HFFc6 (cell line): ENCODE results near the gene MRTFB. TPM values are rescaled to one million over a fixed set of nuclear protein-coding genes. Genes with fewer than 3 reads are reported as not detected.

Experiments
- DNase-seq: peaks from one replicate; pipeline ENCODE4 v3.0.0-alpha.2; 2018
- H3K27ac Mint-ChIP-seq: 2 replicates; pipeline ENCODE4 v1.8.0; 2020; ENCODE audit warnings: mild to moderate bottlenecking, mixed read lengths
- H3K27me3 Mint-ChIP-seq: 2 replicates; pipeline ENCODE4 v1.8.0; 2021; ENCODE audit warnings: mild to moderate bottlenecking, moderate library complexity, mixed read lengths; ENCODE audit not compliant: insufficient read depth
- H3K36me3 Mint-ChIP-seq: 2 replicates; pipeline ENCODE4 v1.8.0; 2021; ENCODE audit warnings: low read depth, mixed read lengths
- H3K4me1 Mint-ChIP-seq: 2 replicates; pipeline ENCODE4 v1.8.0; 2020; ENCODE audit warnings: low read depth, mixed read lengths
- H3K4me3 Mint-ChIP-seq: 2 replicates; pipeline ENCODE4 v1.8.0; 2020; ENCODE audit warnings: mild to moderate bottlenecking, moderate library complexity, mixed read lengths
- H3K9me3 Mint-ChIP-seq: 2 replicates; pipeline ENCODE4 v1.8.0; 2020; ENCODE audit warnings: mild to moderate bottlenecking, mixed read lengths
- total RNA-seq, 6 experiments: library from RNA; stranded (reverse); fragmentation: NEBNext Ultra II Directional; extraction: Animal tissue kit (Norgen Biotek cat#: 25700); gene quantifications; 2 replicates in 1 of 6; 3 replicates in 5 of 6; pipeline ENCODE4 v1.2.3, GENCODE V29; 2021
- TF ChIP-seq, protein P1 (sequence below): fragments of 200-600 bp; sonication (generic); IDR thresholded peaks from 2 replicates; pipeline ENCODE4 v1.5.0; 2021; ENCODE audit warnings: antibody characterized with exemption, mild to moderate bottlenecking

MRTFB gene
- total RNA-seq, 6 experiments from 2014 or later: 10.3 to 16.9 (median 14.0) TPM

DNA sequence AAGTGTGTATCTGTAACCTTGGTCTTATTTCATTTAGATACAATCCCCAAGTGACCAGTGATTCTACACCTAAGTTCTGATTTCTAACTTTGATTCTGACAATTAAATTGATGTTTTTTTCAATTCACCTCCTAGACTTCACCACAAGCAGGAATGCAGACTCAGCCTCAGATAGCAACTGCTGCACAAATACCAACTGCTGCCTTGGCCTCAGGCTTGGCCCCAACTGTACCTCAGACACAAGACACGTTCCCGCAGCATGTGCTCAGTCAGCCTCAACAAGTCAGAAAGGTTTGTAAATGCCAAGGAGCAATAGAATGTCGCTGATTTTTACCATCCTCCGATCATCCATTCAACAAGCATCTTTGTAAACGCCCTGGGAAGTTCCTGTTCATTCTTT, 177.7 kb downstream of the MRTFB start:
- no peaks in the 10 kb centered on the region for H3K4me1 Mint-ChIP-seq
- H3K36me3 Mint-ChIP-seq: peaks cover 5% of the 10 kb centered on the region
- no peak for DNase-seq
- H3K27me3 Mint-ChIP-seq: no peaks in the 10 kb centered on the region
- H3K27ac Mint-ChIP-seq: no peak overlapping the region
- H3K9me3 Mint-ChIP-seq: no peaks in the 10 kb centered on the region
- H3K4me3 Mint-ChIP-seq: no peak overlapping the region
- TF ChIP-seq, protein P1, sequence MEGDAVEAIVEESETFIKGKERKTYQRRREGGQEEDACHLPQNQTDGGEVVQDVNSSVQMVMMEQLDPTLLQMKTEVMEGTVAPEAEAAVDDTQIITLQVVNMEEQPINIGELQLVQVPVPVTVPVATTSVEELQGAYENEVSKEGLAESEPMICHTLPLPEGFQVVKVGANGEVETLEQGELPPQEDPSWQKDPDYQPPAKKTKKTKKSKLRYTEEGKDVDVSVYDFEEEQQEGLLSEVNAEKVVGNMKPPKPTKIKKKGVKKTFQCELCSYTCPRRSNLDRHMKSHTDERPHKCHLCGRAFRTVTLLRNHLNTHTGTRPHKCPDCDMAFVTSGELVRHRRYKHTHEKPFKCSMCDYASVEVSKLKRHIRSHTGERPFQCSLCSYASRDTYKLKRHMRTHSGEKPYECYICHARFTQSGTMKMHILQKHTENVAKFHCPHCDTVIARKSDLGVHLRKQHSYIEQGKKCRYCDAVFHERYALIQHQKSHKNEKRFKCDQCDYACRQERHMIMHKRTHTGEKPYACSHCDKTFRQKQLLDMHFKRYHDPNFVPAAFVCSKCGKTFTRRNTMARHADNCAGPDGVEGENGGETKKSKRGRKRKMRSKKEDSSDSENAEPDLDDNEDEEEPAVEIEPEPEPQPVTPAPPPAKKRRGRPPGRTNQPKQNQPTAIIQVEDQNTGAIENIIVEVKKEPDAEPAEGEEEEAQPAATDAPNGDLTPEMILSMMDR: no peak

DNA sequence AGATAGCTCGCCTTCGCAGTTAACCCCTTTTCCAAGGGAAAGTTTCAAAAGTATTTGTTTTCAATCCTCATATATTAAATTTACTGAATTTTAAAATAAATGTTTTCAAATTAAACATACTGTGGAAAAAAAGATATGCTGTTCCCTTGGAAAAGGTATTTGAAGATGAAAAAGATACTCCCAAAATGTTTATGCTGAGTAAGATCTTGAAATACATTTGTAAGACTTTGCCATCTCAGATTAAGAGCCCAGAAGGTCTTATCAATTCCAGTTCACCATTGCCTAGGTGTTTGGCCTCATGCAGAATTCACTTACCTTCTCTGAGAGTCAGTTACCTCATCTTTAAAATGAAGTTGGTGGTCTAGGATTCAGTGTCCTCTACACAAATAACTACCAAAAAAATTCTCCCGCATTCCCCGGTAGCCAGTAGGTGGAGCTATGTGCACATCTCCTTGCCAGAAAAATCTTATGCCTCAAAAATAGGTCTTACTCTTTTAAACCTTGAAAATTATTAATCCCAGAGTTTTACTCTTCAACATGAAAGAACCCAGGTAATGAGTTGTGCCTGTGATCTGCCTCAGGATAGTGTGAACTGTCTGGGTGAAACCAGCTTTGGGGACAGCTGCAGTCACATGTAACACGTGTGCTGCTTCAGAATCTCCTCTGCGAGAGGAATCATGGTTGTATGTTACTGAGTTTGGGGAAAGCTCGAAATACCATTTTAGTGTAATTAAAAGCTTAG, 178.3 kb downstream of the MRTFB start:
- H3K36me3 Mint-ChIP-seq: peaks cover 5% of the 10 kb centered on the region

GRCh38 chr16:14251419-14251818, 180.3 kb downstream of the MRTFB start:
- TF ChIP-seq, protein P1: no peak
- Mint-ChIP-seq H3K27ac (no peak overlapping the region), H3K27me3 (no peaks in the 10 kb centered on the region), H3K9me3 (no peaks in the 10 kb centered on the region), H3K36me3 (peaks cover 5% of the 10 kb centered on the region), H3K4me1 (no peaks in the 10 kb centered on the region), H3K4me3 (no peak overlapping the region)
- DNase-seq: no peak

More for the DNA sequence above, 178.3 kb downstream of the MRTFB start:
- TF ChIP-seq, protein P1: peak; percentile 92
- peak; percentile 45 for DNase-seq
- no peak overlapping the region for H3K27ac Mint-ChIP-seq
- H3K9me3 Mint-ChIP-seq: no peaks in the 10 kb centered on the region
- H3K27me3 Mint-ChIP-seq: no peaks in the 10 kb centered on the region
- no peaks in the 10 kb centered on the region for H3K4me1 Mint-ChIP-seq
- H3K4me3 Mint-ChIP-seq: no peak overlapping the region

DNA sequence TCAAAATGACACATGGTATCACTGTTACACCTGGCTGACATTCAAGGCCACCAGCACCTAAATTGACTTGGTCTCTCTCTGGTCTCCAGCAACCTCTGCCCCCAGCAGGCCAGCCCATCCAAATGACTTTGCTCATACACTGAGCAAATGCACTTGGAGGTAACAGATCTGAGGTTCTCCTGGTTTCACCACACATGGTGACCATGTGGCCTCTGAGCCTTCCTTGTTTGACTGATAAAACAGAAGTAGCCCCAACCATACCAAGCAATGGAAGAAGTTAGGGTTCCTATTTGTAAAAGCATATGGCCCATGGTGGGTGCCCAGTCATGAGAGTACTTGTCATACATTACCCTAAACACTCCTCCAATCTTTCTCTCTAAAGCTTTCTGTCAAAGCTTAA, 181.7 kb downstream of the MRTFB start:
- H3K4me1 Mint-ChIP-seq: no peaks in the 10 kb centered on the region
- H3K36me3 Mint-ChIP-seq: no peaks in the 10 kb centered on the region; the same call in 1 of the 2 replicates
- TF ChIP-seq, protein P1: no peak
- no peak for DNase-seq
- no peaks in the 10 kb centered on the region for H3K9me3 Mint-ChIP-seq
- H3K4me3 Mint-ChIP-seq: no peak overlapping the region
- no peaks in the 10 kb centered on the region for H3K27me3 Mint-ChIP-seq
- H3K27ac Mint-ChIP-seq: no peak overlapping the region

GRCh38 chr16:14263011-14263410, 191.9 kb downstream of the MRTFB start:
- Mint-ChIP-seq H3K4me3 (no peak overlapping the region), H3K4me1 (no peaks in the 10 kb centered on the region), H3K27ac (no peak overlapping the region), H3K9me3 (no peaks in the 10 kb centered on the region), H3K27me3 (no peaks in the 10 kb centered on the region; the same call in 1 of the 2 replicates), H3K36me3 (no peaks in the 10 kb centered on the region; the same call in 1 of the 2 replicates)
- DNase-seq: no peak
- TF ChIP-seq, protein P1: no peak
